ENCODE data around the gene CACNG4. TPM values are rescaled to one million over a fixed set of nuclear protein-coding genes. Genes with fewer than 3 reads are reported as not detected.

CACNG4 gene
- polyA plus RNA-seq (ENCODE audit: insufficient read length): 10.0 TPM

DNA sequence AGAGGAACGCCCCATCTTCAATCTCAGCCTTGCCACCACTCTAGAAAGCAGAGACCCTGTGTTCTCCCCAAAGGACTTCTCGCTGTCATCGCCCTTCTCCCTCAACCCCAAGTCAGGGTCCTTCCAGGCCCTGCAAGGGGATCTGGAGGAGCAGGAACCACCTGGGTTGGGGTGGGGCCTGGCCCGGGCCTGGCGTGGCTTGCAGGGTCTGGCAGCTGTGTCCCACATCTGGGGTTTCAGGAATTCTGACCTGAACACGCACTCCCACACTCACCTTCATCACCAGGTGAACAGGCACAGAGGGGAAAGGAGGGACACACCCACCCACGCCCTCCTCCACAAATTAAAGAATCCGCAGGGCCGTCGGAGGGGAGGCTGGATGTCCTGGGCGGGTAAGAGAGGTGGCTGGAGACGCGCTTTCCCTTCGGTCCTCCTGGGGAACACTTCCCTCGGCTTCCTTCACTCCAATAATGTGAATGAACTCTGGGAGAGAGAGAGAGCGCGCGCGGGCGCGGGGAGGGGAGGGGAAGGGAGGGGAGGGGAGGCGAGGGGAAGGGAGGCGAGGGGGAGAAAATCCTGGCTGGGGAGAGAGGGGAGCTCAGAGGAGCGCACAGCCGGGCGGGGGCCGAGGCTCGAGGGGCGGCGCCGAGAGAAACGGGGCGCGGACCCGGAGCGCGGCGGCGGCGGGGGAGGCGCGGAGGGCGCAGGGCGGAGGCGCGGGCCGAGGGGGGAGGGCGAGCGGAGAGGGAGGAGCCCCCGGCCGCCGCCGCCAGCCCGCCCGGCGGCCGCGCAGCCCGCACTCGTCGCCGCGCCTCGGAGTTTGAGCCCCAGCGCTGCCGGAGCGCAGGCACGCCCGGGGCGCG, at the start of gene CACNG4:
TSS of gene CACNG4 (plus strand) at position 799 of the 863 bp plus-strand sequence. CDS start 205 bp downstream, outside the sequence.
- peak; percentile 50 for DNase-seq

DNA sequence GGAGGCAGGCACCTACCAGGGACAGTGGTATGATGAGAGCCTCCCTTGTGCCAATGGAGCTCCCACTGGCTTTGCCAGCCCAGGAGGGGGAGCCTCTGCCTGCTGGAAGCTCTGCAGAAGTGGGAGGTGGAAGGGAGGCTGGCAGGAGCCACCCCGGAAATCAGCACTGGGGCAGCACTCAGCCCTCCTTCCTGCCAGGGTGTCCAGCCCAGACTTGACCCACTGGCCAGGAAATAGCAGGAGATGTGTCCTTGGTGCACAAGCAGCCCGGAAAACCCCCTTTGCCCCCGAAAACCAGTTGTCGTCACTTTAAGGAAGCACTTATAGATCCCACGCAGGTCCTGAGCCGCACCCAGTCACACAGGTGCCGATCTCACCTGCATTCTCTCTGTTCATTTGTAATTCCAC, 49.3 kb upstream of the CACNG4 start:
- DNase-seq: no peak

DNA sequence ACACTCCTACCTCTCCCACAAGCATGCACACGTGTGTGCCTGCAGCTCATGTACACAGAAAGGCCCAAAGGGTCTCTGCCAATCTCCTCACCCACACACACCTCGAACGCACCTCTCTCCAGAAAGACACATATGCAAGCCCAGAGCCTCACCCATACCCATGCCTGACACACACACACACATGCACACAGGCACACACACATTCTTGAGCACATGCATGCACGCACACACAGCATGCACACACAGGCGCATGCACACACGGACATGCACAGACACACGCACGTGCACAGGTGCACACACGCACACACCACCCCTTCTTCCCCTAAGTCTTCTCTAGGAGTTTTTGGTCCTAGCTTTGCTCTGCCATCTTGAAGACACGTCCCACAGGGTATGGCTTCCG, 48.7 kb upstream of the CACNG4 start:
- no peak for DNase-seq

DNA sequence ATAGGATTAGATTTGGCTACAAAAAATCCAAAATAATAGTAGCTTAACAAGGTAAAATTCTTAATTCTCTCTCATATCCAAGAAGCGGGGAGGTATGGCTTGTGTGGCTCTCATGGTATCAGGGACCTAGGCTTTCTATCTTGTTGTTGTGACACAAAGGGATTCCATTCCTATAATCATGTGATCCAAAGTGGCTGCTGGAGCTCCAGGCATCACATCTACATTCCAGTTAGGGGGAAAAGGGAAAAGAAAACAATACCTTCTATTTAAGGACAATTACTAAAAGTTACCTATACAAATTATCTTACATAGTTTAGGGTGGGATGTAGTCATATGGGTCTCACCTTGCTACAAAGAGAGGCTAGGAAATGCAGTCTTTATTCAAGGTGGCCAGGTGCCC, 47.6 kb upstream of the CACNG4 start:
- no peak for DNase-seq

DNA sequence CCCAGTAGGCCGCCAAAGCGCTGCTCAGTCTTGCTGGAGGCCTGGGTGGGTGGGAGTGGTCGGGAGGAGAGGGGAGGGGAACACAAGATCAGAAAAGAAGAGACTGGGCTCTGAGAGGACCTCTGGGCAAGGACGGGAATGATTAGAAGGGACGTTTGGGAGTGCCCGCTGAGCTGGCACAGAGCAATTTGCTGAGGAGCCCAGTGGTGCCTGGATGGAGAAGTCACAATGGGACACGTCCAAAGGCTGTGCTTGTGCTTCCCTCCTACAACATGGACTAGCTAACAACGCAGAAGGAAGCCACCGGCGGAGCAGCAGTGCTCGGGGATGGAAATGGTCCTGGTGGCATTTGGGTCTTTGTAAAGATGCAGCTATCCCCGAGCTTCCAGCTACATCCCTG, 45.6 kb upstream of the CACNG4 start:
- DNase-seq: no peak

DNA sequence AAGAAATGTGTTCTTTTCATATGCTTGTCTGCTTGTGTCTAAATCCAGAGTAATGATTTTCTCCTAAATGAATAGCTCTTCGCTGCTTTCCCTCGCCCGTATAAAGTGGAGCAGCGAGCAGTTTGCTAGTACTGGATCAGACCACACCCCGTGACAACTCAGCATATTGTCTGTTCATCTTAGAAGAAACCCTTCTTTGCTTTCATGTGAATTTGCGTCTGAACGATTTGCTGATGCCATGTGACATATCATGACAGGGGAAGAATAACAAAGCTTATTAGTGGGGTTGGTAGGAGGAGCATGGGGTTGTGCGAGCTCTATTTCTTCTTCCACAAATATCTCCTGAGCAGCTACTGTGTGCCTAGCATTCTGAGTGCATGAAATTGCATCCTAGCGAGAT, 44.1 kb upstream of the CACNG4 start:
- DNase-seq: no peak

DNA sequence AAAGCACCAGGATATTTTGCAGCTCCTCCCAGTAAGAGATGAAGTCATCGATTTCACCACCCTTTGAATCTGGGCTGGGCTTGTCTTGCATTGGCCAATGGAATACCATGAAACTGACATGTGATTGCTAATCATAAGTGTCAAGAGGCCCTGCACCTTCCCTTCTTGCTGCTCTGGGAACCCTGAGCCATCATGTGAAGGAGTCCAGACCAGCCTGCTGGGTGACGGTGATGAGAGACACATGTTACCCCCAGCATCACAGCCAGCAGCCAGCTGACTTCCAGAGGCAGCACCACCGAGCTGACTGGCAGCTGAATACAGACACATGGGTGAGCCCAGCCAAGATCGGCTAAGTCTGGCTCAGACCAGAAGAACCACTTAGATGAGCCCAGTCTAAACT, 43.6 kb upstream of the CACNG4 start:
- no peak for DNase-seq

DNA sequence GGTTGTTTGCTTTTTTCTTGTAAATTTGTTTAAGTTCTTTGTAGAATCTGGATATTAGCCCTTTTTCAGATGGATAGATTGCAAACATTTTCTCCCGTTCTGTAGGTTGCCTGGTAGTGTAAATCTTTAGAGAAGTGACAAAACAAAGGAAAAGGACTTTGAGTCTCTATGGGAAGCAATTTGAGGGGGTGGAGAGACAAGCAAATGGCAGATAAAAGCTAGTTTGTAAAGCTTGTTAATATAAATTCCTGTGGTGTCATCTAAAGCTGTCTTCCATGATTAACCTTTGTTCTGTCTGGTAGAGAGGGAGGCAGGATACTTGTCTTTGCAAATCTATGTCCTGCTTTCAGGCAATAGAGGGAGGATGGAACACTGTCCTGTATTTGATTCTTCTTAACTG, 40.6 kb upstream of the CACNG4 start:
- no peak for DNase-seq

DNA sequence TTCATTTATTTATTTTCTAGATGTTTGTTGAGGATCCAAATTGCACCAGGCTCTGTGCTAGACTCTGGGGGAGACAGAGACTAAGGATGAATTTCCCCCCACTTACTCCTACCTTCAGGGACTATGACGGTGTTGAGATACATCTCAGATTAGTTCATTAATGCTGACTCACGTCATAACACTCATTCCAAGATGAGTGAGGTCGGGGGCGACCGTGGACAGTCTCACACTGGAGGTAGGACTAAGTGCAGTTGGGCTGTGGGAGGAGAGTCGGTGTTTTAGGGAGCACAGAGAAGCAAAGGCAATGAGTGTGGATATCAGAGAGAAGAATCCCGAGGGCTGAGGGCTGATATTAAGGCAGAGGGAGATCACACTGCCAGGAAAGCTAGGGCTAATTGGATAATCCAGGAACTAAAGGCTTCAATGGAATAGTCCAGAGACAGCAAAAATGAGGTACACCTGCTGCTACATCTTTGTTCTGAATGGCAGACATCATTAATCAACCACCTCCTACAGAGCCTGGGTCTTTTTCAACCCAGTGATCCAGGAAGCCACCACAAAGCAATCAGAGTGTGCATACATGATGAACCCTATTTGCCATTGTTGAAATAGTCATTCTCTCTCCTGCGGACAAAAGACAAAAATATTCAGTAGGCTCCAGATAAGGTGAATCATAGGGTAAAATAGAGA, 38.6 kb upstream of the CACNG4 start:
- DNase-seq: no peak

DNA sequence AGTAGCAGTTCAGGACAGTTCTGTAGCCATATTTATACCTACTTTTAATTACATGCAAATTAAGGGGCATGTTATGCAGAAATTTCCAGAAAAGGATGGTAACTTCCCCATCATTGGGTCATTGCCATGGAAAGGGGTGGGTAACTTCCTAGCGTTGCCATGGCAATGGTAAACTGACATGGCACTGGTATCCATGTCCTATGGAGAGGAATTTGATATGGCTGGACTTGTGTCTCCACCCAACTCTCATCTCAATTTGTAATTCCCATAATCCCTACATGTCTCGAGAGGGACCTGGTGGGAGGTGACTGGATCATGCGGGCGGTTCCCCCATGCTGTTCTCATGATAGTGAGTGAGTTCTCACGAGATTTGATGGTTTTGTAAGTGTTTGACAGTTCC, 35.6 kb upstream of the CACNG4 start:
- DNase-seq: no peak

DNA sequence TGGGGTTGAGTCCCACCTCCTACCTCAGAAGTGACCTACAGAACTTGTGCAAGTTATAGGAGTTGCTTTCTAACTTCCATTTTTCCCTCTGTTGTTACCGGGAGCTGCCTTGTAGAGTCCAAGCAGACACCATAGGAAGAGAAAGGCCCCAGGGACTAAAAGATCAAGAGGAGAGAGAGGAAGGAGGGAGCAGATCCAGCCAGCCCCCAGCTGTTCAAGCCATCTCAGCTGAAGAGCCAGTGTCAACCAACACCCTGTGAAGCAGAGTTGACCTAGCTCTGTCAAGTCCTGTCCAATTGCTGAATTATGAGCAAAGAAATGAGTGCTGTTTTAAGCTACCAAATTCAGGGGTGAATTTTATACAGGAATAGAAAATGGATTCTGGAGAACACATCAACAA, 34.9 kb upstream of the CACNG4 start:
- no peak for DNase-seq

DNA sequence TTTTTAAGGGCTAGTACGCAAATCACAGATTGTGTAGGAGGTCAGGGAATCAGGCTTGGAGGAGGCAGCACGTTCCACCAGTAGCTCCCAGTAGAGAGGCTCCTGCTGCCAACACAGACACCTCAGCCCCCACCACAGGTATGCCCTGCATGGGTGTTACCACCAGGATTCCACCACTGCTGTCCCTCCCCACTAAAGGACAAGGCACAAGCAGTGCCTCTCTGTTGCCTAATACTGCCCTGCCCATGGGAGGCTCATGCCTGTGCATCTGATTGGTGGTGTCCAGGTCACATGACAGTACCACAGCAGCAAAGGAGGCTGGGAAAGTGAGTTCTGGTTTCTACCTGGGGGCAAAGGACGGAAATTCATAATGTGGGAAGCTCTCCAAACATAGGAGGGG, 33.6 kb upstream of the CACNG4 start:
- no peak for DNase-seq

DNA sequence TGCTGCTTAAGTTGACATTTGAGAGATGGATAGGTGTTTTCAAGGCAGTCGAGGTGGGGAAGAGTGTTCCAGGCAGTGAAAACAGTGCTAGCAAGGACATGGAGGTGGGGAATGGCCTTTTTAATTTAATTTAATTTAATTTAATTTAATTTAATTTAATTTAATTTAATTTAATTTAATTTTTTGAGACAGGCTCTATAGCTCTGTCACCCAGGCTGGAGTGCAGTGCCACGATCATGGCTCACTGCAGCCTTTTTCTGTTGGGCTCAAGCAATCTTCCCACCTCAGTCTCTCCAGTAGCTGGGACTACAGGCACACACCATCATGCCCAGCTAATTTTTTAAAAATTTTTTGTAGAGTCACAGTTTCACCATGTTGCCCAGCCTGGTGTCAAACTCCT, 32.2 kb upstream of the CACNG4 start:
- no peak for DNase-seq

DNA sequence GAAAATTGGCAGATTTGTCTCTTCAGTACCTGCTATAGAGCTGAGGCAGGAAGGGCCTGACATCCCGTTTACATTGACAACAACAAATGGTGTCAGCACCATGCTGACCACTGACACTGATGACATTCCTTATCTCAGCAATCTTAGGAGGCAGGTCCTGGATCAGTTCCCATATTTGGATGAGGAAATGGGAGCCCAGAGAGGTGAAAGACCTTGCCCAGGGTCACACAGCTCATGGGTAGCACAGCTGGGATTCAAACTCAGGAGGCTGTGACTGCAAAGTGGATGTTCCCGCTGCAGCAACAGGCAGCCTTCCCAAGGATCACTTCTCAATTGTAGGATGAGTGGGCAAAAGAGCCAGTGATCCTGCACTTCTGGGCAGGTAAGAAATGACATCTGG, 30.5 kb upstream of the CACNG4 start:
- no peak for DNase-seq

DNA sequence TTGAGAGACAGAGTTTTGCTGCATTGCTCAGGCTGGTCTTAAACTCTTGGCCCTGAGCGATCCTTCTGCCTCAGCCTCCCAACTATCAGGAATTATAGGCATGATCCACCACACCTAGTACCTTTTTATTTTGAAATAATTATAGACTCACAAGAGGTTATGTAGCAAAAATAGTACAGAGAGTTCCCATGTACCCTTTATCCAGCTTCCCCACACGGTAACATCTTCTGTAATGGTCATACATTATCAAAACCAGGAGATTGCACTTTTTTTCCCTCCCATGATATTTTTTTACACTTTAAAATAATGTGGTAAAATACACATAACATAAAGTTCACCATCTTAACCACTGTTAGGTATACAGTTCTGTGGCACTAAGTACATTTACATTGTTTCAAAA, 28.8 kb upstream of the CACNG4 start:
- DNase-seq: no peak

DNA sequence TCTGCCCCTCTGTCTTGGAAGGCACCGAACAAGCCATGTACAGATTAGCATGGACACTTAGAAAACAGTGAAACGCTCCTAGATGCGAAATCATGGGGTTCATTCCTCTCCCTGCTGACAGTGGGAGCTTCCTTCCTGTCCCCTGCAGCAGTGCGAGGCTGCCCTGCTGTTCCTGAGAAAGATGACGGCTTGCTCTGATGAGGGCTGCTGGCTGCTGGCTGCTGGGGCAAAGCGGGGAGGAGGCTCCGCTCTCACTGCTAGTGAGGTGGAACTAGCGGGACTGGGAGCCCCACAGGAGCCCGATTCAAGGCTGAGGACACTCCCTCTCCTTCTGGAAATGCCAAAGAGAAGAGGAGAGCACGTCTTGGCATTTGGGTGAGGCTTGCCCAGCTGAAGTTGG, 25.9 kb upstream of the CACNG4 start:
- DNase-seq: no peak

DNA sequence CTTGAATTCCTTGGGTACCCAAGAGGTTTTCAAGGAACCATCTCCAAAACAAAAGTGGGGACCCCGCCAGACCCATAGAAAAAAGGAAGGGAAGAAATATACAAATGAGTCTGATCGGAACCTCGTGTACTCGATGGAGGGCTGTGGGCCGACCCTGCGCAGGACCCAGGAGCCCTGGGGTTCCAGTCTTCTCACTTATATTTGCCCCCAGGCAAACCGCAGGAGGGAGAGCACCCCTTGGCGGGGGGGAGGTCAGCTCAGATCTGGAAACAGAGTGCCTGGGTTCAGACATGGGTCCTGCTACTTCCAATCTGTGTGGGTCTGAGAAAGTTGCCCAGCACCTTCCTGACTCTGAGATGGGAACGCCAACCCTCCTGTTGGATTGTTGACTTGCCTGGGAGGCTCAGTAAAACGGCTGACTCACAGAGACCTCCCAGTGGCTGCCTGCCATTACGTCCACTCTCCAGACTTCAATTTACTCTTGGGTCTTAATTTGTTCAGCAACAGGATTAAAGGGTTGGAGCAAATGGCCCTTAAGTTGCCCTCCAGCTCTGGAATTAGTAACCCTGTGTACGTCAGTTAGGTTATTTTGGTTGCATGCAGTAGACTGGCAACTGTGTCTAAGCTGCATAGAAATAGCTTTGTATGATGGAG, 24.9 kb upstream of the CACNG4 start:
- DNase-seq: no peak

DNA sequence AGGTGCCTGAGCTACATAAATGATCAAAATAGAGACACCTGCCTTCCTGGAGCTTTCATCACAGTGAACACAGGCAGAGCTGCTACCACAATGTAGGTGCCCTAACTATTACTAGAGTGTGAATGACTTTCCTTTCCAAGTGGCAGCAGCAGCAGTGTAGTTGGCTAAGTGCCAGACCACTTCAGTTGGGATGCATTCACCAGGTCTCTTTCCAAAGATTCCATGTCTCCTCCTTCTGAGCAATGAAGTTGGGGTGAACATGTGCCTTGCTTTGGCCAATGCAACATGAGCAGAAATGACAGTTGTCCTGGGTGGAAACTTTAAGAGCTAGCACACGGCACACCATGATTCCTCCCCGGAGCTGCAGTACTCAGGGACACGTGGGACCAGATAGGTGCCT, 23.3 kb upstream of the CACNG4 start:
- DNase-seq: no peak

DNA sequence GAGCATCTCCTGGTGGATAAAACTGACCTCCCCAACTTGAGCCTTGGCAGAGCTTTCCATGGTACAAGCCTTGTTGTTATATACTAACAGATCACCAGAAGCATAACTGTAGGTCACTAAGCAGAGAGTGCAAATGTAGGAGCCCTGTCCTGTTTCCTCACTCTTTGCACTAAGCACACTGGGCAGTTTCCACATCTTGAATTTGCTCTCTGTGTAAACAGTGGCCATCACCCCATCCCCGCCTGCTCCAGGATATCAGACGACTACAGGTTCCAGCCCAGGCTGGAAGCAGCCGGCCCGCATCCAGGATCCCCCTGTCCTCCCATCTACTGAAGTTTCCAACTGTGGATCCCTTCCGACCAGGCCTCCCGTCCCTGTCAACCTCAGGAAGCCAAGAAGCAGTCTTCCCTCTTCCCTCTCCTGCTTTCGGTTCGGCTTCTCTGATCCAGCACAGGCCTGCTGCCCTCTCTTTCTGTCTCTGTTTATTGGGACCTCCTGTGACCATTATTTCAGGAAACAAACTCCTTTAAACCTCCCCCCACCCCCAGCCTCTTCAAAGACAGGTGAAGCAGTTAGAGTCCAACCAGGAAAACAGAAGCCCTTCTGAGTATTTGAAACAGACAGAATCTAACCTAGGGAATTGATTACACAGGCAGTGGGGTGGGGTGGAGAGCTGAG, 22.6 kb upstream of the CACNG4 start:
- DNase-seq: no peak

DNA sequence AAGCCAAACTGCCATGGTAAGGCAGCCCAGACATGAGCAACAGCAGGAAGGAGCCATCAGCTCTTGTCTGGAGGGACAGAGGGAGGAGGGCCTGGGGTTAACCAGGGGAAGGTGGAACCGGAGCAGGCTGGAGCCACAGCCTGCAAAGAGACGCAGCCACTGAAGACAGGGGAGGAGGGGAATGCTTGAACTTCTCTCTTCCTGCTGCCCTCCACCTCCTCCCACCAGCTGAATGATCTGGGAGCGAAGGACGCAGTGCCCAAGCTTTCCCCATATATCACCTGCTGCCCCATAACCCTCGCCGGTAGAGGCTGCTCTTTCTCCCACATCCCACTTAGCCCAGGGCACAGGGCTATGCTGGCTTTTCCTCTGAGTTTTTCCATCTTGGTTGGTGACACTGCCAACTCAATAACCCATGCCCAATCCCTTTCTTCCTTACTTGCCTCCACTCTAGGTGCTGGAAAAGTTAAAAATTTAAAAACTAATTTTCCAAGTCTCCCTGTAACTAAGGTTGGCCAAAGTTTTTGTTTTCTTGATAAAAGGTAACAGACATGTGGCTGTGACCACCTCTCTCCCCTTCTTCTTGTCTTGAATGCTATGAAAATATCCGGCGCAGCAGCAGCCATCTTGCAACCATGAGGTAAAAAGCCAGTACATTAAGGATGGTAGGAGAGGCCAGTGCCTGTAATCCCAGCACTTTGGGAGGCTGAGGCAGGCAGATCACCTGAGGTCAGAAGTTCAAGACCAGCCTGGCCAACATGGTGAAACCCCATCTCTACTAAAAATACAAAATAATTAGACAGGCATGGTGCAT, 21.8 kb upstream of the CACNG4 start:
- no peak for DNase-seq

DNA sequence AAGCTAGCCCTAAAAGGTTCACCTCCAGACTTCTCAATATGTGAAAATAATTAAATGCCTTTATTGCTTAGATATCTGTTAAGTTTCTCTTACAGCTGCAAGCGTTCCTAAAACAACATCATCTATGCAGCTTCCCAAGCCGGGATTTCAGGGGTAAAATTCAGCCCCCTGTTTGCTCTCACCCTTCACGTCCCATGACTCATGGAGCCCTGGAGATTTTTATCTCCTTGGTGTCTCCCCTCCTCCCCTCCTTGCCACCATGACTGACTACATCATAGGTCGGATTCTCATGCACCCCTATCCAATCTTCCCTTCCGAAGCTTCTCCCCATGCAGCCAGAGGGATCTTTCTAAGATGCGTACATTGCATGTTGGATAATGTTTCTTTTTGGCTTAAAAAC, 21.0 kb upstream of the CACNG4 start:
- DNase-seq: no peak

Data from hindlimb muscle (tissue), 1 donor.